ENCODE results near the gene RAC3.

The RAC3 gene

GRCh38 chr17:82021900-82022309 lies 9.6 kb upstream of the RAC3 start:
- H3K9ac ChIP-seq (ENCODE audit: low read depth, low read length), result peak overlapping the region; percentile 92
- no peaks in the 10 kb centered on the region for H3K36me3 ChIP-seq (ENCODE audit: insufficient read depth, low read length)
- H3K9me3 ChIP-seq (ENCODE audit: control insufficient read depth, insufficient read depth, low read length), result no peaks in the 10 kb centered on the region
- H3K4me1 ChIP-seq (ENCODE audit: insufficient read depth, low read length), result no peaks in the 10 kb centered on the region; the same call in 1 of the 2 replicates

DNA sequence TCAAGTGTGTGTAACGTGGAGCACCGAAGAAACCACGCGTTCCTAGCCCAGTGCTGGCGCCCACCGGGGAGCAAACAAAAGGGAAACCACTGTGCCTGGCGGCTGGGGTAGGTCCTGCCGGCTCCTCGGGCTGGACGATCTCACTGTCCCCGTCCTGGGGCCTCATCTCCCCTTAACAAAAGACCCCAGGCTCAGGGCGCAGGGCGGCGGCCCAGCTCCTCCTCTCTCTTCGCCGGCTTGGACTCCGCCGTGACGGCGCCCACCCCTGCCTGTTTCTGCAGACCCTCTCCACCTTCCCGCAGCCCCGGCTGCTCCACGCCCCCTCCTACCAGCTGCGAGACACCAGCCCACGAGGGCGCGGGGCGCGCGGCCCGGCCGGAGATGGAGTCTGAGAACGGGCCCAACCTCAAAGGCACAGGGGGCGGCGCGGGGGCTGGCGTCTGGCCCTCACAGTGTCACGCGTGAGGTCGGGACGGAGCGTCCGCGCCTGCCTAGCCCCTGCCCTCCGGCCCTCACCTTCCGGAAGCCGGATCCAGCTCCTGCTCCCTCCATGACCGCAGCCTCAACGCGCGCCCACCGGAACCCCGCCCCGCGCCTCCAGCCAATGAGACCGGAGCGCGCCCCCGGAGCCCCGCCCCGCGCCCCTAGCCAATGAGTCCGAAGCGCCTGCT lies 9.0 kb upstream of the RAC3 start, which contains the start of gene CENPX:
CENPX (minus strand) TSS at position 569 of the 671 bp plus-strand sequence; CDS start at position 552, 17 bp downstream.
- Histone ChIP-seq H3K4me1 (ENCODE audit: insufficient read depth, low read length) (no peaks in the 10 kb centered on the region; the same call in 1 of the 2 replicates), H3K9ac (ENCODE audit: low read depth, low read length) (peak within 1 kb of the TSS; percentile 92), H3K36me3 (ENCODE audit: insufficient read depth, low read length) (no peaks in the 10 kb centered on the region), H3K9me3 (ENCODE audit: control insufficient read depth, insufficient read depth, low read length) (no peaks in the 10 kb centered on the region)

- H3K9me3 ChIP-seq (ENCODE audit: control insufficient read depth, insufficient read depth, low read length), result no peaks in the 10 kb centered on the region
- no peaks in the 10 kb centered on the region for H3K36me3 ChIP-seq (ENCODE audit: insufficient read depth, low read length)
- H3K9ac ChIP-seq (ENCODE audit: low read depth, low read length), result peak within 1 kb of the TSS; percentile 92
- no peaks in the 10 kb centered on the region; the same call in 1 of the 2 replicates for H3K4me1 ChIP-seq (ENCODE audit: insufficient read depth, low read length)
Measured at GRCh38 chr17:82022981-82023446, 8.5 kb upstream of the RAC3 start, which contains the start of gene LRRC45. Gene LRRC45, plus strand, starts transcription at chr17:82023305. Its CDS starts 339 bp downstream, at chr17:82023644.

- H3K9me3 ChIP-seq (ENCODE audit: control insufficient read depth, insufficient read depth, low read length), result no peaks in the 10 kb centered on the region
- H3K4me1 ChIP-seq (ENCODE audit: insufficient read depth, low read length), result no peaks in the 10 kb centered on the region; the same call in 1 of the 2 replicates
- H3K9ac ChIP-seq (ENCODE audit: low read depth, low read length), result peak overlapping the region; percentile 68
- H3K36me3 ChIP-seq (ENCODE audit: insufficient read depth, low read length), result no peaks in the 10 kb centered on the region
Measured at GRCh38 chr17:82023447-82024241, 7.8 kb upstream of the RAC3 start.

GRCh38 chr17:82024859-82025258 lies 6.6 kb upstream of the RAC3 start:
- Histone ChIP-seq H3K4me1 (ENCODE audit: insufficient read depth, low read length) (no peaks in the 10 kb centered on the region; the same call in 1 of the 2 replicates), H3K36me3 (ENCODE audit: insufficient read depth, low read length) (no peaks in the 10 kb centered on the region), H3K9me3 (ENCODE audit: control insufficient read depth, insufficient read depth, low read length) (no peaks in the 10 kb centered on the region), H3K9ac (ENCODE audit: low read depth, low read length) (no peak overlapping the region)

GRCh38 chr17:82025401-82026107 lies 5.9 kb upstream of the RAC3 start:
- Histone ChIP-seq H3K9ac (ENCODE audit: low read depth, low read length) (no peak overlapping the region), H3K36me3 (ENCODE audit: insufficient read depth, low read length) (no peaks in the 10 kb centered on the region), H3K4me1 (ENCODE audit: insufficient read depth, low read length) (no peaks in the 10 kb centered on the region; the same call in 1 of the 2 replicates), H3K9me3 (ENCODE audit: control insufficient read depth, insufficient read depth, low read length) (no peaks in the 10 kb centered on the region)

DNA sequence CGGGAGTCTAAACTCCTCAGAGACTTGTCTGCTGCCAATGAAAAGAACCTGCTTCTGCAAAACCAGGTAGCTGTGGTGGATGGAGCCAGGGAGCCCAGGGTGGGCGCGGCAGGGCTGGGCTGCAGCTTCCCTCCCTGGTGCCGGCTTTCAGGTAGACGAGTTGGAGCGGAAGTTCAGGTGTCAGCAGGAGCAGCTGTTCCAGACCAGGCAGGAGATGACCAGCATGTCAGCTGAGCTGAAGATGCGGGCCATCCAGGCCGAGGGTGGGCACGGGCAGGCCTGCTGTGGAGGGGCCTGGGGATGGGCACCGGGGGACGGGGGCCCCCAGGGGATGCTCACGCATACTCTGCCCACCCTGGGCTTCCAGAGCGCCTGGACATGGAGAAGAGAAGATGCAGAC lies 3.2 kb upstream of the RAC3 start:
- Histone ChIP-seq H3K9me3 (ENCODE audit: control insufficient read depth, insufficient read depth, low read length) (no peaks in the 10 kb centered on the region), H3K9ac (ENCODE audit: low read depth, low read length) (no peak overlapping the region), H3K36me3 (ENCODE audit: insufficient read depth, low read length) (no peaks in the 10 kb centered on the region), H3K4me1 (ENCODE audit: insufficient read depth, low read length) (peaks cover 2% of the 10 kb centered on the region; the same call in 1 of the 2 replicates)

DNA sequence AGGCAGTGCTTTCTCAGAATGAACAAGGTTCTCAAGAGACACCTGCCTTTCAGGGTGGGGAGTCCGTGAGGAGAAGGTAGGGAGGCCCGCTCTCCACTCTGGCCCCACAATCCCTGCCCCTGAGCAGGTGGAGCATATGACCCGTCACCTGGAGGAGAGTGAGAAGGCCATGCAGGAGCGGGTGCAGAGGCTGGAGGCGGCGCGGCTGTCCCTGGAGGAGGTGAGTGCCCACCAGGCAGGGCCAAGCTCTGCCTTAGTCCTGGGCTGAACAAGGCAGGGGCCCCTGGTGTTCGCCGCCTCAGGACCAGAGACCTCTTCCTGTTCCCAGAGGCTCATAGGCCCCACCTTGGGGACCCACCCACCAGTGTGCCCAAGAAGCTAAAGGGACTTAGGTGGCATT lies 2.5 kb upstream of the RAC3 start:
- Histone ChIP-seq H3K4me1 (ENCODE audit: insufficient read depth, low read length) (peaks cover 2% of the 10 kb centered on the region; the same call in 1 of the 2 replicates), H3K36me3 (ENCODE audit: insufficient read depth, low read length) (no peaks in the 10 kb centered on the region), H3K9me3 (ENCODE audit: control insufficient read depth, insufficient read depth, low read length) (no peaks in the 10 kb centered on the region), H3K9ac (ENCODE audit: low read depth, low read length) (no peak overlapping the region)

DNA sequence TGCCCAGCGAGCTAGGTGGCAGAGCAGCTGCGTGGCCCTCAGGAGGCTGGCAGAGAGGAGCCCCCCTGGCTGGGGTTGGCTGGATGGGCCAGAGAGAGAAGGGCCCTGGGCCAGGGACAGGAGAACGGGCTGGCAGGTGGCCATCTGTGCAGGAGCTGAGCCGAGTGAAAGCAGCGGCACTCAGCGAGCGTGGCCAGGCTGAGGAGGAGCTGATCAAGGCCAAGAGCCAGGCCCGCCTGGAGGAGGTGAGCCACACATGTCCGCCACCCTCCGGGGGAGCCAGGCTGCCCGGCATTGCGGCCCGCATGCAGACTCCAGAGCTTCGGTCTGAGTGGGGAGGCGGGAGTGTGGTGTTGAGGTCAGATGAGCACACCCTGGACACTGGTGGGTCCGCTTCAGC lies 2.1 kb upstream of the RAC3 start:
- H3K4me1 ChIP-seq (ENCODE audit: insufficient read depth, low read length), result peaks cover 2% of the 10 kb centered on the region; the same call in 1 of the 2 replicates
- H3K9me3 ChIP-seq (ENCODE audit: control insufficient read depth, insufficient read depth, low read length), result no peaks in the 10 kb centered on the region
- no peaks in the 10 kb centered on the region for H3K36me3 ChIP-seq (ENCODE audit: insufficient read depth, low read length)
- H3K9ac ChIP-seq (ENCODE audit: low read depth, low read length), result no peak overlapping the region

DNA sequence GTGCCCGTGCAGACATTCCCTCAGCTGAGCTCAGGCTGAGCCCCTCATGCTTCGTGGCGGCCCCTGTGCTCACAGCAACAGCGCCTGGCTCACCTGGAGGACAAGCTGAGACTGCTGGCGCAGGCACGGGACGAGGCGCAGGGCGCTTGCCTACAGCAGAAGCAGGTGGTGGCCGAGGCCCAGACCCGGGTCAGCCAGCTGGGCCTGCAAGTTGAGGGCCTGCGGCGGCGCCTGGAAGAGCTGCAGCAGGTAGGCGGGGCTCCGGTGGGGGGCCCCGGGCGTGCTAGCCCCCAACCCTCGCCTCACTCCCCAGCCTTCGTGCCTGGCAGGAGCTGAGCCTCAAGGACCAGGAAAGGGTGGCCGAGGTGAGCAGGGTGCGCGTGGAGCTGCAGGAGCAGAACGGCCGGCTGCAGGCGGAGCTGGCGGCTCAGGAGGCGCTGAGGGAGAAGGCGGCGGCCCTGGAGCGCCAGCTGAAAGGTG lies 1.4 kb upstream of the RAC3 start:
- Histone ChIP-seq H3K36me3 (ENCODE audit: insufficient read depth, low read length) (no peaks in the 10 kb centered on the region), H3K9ac (ENCODE audit: low read depth, low read length) (no peak overlapping the region), H3K4me1 (ENCODE audit: insufficient read depth, low read length) (peaks cover 2% of the 10 kb centered on the region; the same call in 1 of the 2 replicates)

DNA sequence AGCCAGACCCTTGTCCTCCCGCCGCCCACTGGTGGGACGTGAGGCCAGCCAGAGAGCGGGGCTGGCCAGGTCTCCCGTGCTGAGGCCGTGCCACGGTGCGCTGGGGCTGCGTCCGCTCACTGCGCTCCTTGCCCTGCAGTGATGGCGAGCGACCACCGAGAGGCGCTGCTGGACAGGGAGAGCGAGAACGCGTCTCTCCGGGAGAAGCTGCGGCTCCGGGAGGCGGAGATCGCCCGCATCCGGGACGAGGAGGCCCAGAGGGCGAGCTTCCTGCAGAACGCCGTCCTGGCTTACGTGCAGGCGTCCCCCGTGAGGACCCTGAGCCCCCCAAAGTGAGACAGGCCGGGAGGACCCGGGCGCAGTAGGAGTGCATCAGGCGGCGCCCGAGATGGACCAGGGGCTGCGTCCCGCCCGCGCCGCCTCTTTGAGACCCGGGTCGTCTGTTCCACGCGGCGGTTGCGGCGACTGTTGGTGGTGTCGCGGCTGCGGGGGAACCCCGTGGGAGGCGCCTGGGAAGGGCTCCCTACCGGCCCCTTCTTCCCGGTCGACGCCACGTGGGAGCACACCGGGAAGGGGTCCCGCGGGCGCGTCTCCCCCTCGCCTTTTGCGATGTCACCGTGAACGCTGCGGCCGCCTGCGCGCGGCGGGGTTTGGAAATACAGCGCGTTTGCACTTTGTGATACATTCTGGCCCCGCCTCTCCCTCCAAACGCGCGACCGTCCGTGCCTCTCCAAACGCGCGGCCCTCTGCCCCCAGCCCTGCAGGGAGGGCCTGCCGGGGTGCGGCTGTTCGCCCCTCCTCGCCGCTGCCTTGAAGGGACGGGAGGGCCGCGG lies 792 bp upstream of the RAC3 start:
- H3K9ac ChIP-seq (ENCODE audit: low read depth, low read length), result peak overlapping the region; percentile 72; the same call in 1 of the 2 replicates
- H3K9me3 ChIP-seq (ENCODE audit: control insufficient read depth, insufficient read depth, low read length), result no peaks in the 10 kb centered on the region
- H3K4me1 ChIP-seq (ENCODE audit: insufficient read depth, low read length), result peaks cover 2% of the 10 kb centered on the region; the same call in 1 of the 2 replicates
- H3K36me3 ChIP-seq (ENCODE audit: insufficient read depth, low read length), result no peaks in the 10 kb centered on the region

More for the DNA sequence above, 1.4 kb upstream of the RAC3 start:
- H3K9me3 ChIP-seq (ENCODE audit: control insufficient read depth, insufficient read depth, low read length), result no peaks in the 10 kb centered on the region

DNA sequence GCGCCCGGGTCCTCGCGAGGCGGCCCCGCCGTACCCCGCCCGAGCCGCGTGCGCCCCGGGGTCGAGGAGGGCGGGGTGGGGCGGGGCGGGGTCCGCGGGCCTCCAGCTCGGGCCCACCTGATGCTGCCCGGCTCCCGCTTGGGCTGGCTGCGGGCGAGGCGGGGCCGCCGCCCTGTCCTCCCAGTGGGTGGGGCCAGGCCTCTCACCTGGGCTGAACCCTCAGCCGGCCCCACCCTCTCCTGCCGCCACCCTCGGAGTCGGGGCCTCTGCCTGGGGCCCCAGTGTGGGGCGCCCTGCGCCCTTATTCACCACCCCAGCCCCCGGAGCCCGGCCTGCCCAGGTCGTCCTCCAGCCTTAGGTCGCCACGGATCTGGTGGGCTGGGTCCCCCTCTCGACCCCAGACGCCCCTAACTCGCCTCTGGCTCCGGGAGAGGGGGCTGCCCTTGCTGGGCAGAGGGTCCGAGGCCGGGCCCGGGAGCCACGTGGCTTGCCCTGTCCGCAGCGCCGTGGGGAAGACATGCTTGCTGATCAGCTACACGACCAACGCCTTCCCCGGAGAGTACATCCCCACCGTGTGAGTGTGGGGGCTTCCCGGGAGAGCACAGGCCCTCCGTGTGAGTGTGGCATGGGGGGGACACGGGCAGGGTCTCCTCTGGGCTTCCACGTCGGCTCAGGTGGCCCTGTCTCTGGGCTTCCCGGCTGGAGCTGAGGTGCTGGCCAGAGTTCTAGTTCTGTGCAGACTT lies 578 bp downstream of the RAC3 start:
- Histone ChIP-seq H3K36me3 (ENCODE audit: insufficient read depth, low read length) (no peaks in the 10 kb centered on the region), H3K4me1 (ENCODE audit: insufficient read depth, low read length) (peaks cover 2% of the 10 kb centered on the region; the same call in 1 of the 2 replicates), H3K9ac (ENCODE audit: low read depth, low read length) (peak overlapping the region; percentile 57), H3K9me3 (ENCODE audit: control insufficient read depth, insufficient read depth, low read length) (no peaks in the 10 kb centered on the region)
